CD8-positive, alpha-beta memory T cell (primary cell): Measurements from ENCODE around the gene MPP3. TPM values are rescaled to one million over a fixed set of nuclear protein-coding genes. Genes with fewer than 3 reads are reported as not detected.
"Not testable (repeated sequence)": the region's sequence is repeated elsewhere in the genome, so short reads cannot be mapped to it uniquely, and the experiment has no call there.

Experiments
- CTCF ChIA-PET: fragments of 350-600 bp; sonication (Branson Sonifier 250); formaldehyde crosslinking; loops from one replicate; lab custom pipeline; 2021; ENCODE audit warnings: antibody characterized with exemption; lab: Charles Lee
- POLR2A ChIA-PET: fragments of 350-600 bp; sonication (Branson Sonifier 250); formaldehyde crosslinking; loops from one replicate; lab custom pipeline; 2021; ENCODE audit warnings: antibody characterized with exemption; lab: Charles Lee
- DNase-seq, 5 donors: peaks; one replicate each; pipeline versions ENCODE4 v3.0.0 to v3.0.0-alpha.2; 2020 to 2022; ENCODE audit warnings: mixed read lengths in 1 of 5
- H3K27ac ChIP-seq: one replicate; pipeline ENCODE4 v1.7.0; 2013; ENCODE audit warnings: low read depth, mild to moderate bottlenecking, low read length, moderate library complexity
- H3K27me3 ChIP-seq: 2 replicates; pipeline ENCODE4 v1.7.0; 2013; ENCODE audit warnings: low read length, mild to moderate bottlenecking; ENCODE audit not compliant: insufficient read depth, poor library complexity, severe bottlenecking
- H3K36me3 ChIP-seq: 2 replicates; pipeline ENCODE4 v1.7.0; 2013; ENCODE audit warnings: mild to moderate bottlenecking, low read length, moderate library complexity; ENCODE audit not compliant: insufficient read depth
- H3K4me1 ChIP-seq: 2 replicates; pipeline ENCODE4 v1.7.0; 2013; ENCODE audit warnings: mild to moderate bottlenecking, low read length, moderate library complexity; ENCODE audit not compliant: insufficient read depth
- H3K4me3 ChIP-seq: 2 replicates; pipeline ENCODE4 v1.7.0; 2013; ENCODE audit warnings: mild to moderate bottlenecking, low read length
- H3K9me3 ChIP-seq: 2 replicates; pipeline ENCODE4 v1.7.0; 2013; ENCODE audit warnings: mild to moderate bottlenecking, low read length
- H3K27ac Mint-ChIP-seq, 8 donors: one replicate each; pipeline ENCODE4 v1.8.0; 2020 to 2021; ENCODE audit warnings: mixed read lengths in 8 of 8, mild to moderate bottlenecking in 6 of 8, inconsistent platforms in 3 of 8, moderate library complexity in 3 of 8
- H3K27me3 Mint-ChIP-seq, 2 donors: one replicate each; pipeline ENCODE4 v1.8.0; 2020 to 2021; ENCODE audit warnings: mixed read lengths in 2 of 2, mild to moderate bottlenecking in 1 of 2, moderate library complexity in 1 of 2
- H3K36me3 Mint-ChIP-seq, 3 donors: one replicate each; pipeline ENCODE4 v1.8.0; 2020 to 2021; ENCODE audit warnings: mixed read lengths in 3 of 3, inconsistent platforms in 1 of 3, mild to moderate bottlenecking in 1 of 3
- H3K4me1 Mint-ChIP-seq, 3 donors: one replicate each; pipeline ENCODE4 v1.8.0; 2020 to 2021; ENCODE audit warnings: mixed read lengths in 3 of 3, inconsistent platforms in 1 of 3, mild to moderate bottlenecking in 1 of 3
- H3K4me3 Mint-ChIP-seq, 7 donors: one replicate each; pipeline ENCODE4 v1.8.0; 2020 to 2021; ENCODE audit warnings: mixed read lengths in 7 of 7, mild to moderate bottlenecking in 6 of 7, moderate library complexity in 4 of 7, inconsistent platforms in 2 of 7
- H3K9me3 Mint-ChIP-seq, 5 donors: one replicate each; pipeline ENCODE4 v1.8.0; 2020 to 2022; ENCODE audit warnings: mixed read lengths in 5 of 5, mild to moderate bottlenecking in 3 of 5, moderate library complexity in 2 of 5, inconsistent platforms in 1 of 5
- polyA plus RNA-seq: library from polyadenylated mRNA; unstranded; fragments of 300-500 nt; fragmentation: Illumina TruSeq; gene quantifications from one replicate; pipeline ENCODE4 v1.2.3, GENCODE V29; 2021
- total RNA-seq, 2 experiments: library from RNA; stranded (reverse); gene quantifications; one replicate each; pipeline ENCODE4 v1.2.3, GENCODE V29; 2021

The MPP3 gene
- total and polyA plus RNA-seq, 3 experiments from 2014 or later: 0.15 TPM; not detected in 2

- H3K9me3 ChIP-seq, H3K4me1 ChIP-seq, H3K36me3 Mint-ChIP-seq, H3K4me1 Mint-ChIP-seq, H3K27ac Mint-ChIP-seq, H3K27ac ChIP-seq, H3K9me3 Mint-ChIP-seq, H3K4me3 Mint-ChIP-seq, H3K36me3 ChIP-seq, POLR2A ChIA-PET, H3K27me3 ChIP-seq, DNase-seq, H3K4me3 ChIP-seq: not testable (repeated sequence)
- CTCF ChIA-PET: interaction anchor here (1.9 to 2.4 kb wide), 2 partner anchors 9 to 11 kb away, joined by 5 to 8 read pairs; no protein-coding TSS in a partner anchor
- peaks cover 7 to 51% of the 10 kb centered on the region in 2 donors for H3K27me3 Mint-ChIP-seq
These were observed 36.1 kb upstream of the MPP3 start for GRCh38 chr17:43869031-43869430.

GRCh38 chr17:43868226-43868994 lies 35.5 kb upstream of the MPP3 start:
- no peaks in the 10 kb centered on the region for H3K36me3 ChIP-seq
- H3K27me3 Mint-ChIP-seq: peaks cover 11 to 48% of the 10 kb centered on the region in 2 donors

GRCh38 chr17:43864161-43864984 lies 31.4 kb upstream of the MPP3 start:
- Mint-ChIP-seq H3K27ac (no peak overlapping the region), H3K9me3 (peaks cover 0 to 2% (median 0%) of the 10 kb centered on the region in 5 donors), H3K4me1 (no peaks in the 10 kb centered on the region), H3K4me3 (no peak overlapping the region), H3K36me3 (no peaks in the 10 kb centered on the region), H3K27me3 (peaks cover 8 to 41% of the 10 kb centered on the region in 2 donors)
- ChIA-PET POLR2A (no interaction called here), CTCF (interaction anchor here (1.1 kb wide), 1 partner anchor 14 kb away, joined by 3 read pairs; no protein-coding TSS in a partner anchor)
- H3K27me3 ChIP-seq: no peaks in the 10 kb centered on the region
- no peak overlapping the region for H3K4me3 ChIP-seq
- no peak for DNase-seq
- no peak overlapping the region for H3K27ac ChIP-seq
- H3K36me3 ChIP-seq: no peaks in the 10 kb centered on the region
- H3K9me3 ChIP-seq: no peaks in the 10 kb centered on the region
- H3K4me1 ChIP-seq: no peaks in the 10 kb centered on the region

More at GRCh38 chr17:43868226-43868994, 35.5 kb upstream of the MPP3 start:
- CTCF ChIA-PET: interaction anchor here (1.9 to 2.4 kb wide), 2 partner anchors 10 to 12 kb away, joined by 5 to 8 read pairs; no protein-coding TSS in a partner anchor
- Histone ChIP-seq H3K27ac (no peak overlapping the region), H3K4me1 (no peaks in the 10 kb centered on the region), H3K27me3 (no peaks in the 10 kb centered on the region), H3K9me3 (no peaks in the 10 kb centered on the region), H3K4me3 (no peak overlapping the region)
- no peak overlapping the region for H3K27ac Mint-ChIP-seq
- no peak overlapping the region for H3K4me3 Mint-ChIP-seq
- no peak for DNase-seq
- peaks cover 0 to 2% (median 0%) of the 10 kb centered on the region in 5 donors for H3K9me3 Mint-ChIP-seq
- H3K36me3 Mint-ChIP-seq: no peaks in the 10 kb centered on the region
- no peaks in the 10 kb centered on the region for H3K4me1 Mint-ChIP-seq
- POLR2A ChIA-PET: no interaction called here

- no peak overlapping the region for H3K27ac ChIP-seq
- Mint-ChIP-seq H3K4me3 (no peak overlapping the region), H3K36me3 (no peaks in the 10 kb centered on the region), H3K27me3 (peaks cover 14 to 39% of the 10 kb centered on the region in 2 donors), H3K4me1 (no peaks in the 10 kb centered on the region), H3K27ac (no peak overlapping the region), H3K9me3 (no peaks in the 10 kb centered on the region)
- CTCF ChIA-PET: interaction anchor here (1.2 kb wide), 1 partner anchor 17 kb away, joined by 3 read pairs; no protein-coding TSS in a partner anchor
- H3K27me3 ChIP-seq: no peaks in the 10 kb centered on the region
- POLR2A ChIA-PET: no interaction called here
- no peak for DNase-seq
- no peaks in the 10 kb centered on the region for H3K9me3 ChIP-seq
- no peaks in the 10 kb centered on the region for H3K4me1 ChIP-seq
- no peak overlapping the region for H3K4me3 ChIP-seq
- H3K36me3 ChIP-seq: no peaks in the 10 kb centered on the region
These were observed 29.0 kb upstream of the MPP3 start for GRCh38 chr17:43861960-43862359.

GRCh38 chr17:43860927-43861622 lies 28.1 kb upstream of the MPP3 start:
- ChIA-PET POLR2A (interaction anchor here (0.6 kb wide), 1 partner anchor 10 kb away, joined by 3 read pairs; no protein-coding TSS in a partner anchor), CTCF (interaction anchor here (0.8 to 1.2 kb wide), 2 partner anchors 17 to 200 kb away, joined by 3 read pairs; partner anchors contain the start of gene MEOX1)
- H3K36me3 Mint-ChIP-seq: no peaks in the 10 kb centered on the region
- Histone ChIP-seq H3K4me1 (no peaks in the 10 kb centered on the region), H3K27ac (no peak overlapping the region), H3K4me3 (no peak overlapping the region), H3K36me3 (no peaks in the 10 kb centered on the region), H3K9me3 (no peaks in the 10 kb centered on the region), H3K27me3 (no peaks in the 10 kb centered on the region)
- no peak overlapping the region for H3K27ac Mint-ChIP-seq
- no peaks in the 10 kb centered on the region for H3K4me1 Mint-ChIP-seq
- DNase-seq: no peak
- peaks cover 14 to 39% of the 10 kb centered on the region in 2 donors for H3K27me3 Mint-ChIP-seq
- peaks cover 0 to 2% (median 0%) of the 10 kb centered on the region in 5 donors for H3K9me3 Mint-ChIP-seq
- no peak overlapping the region for H3K4me3 Mint-ChIP-seq

GRCh38 chr17:43860077-43860725 lies 27.3 kb upstream of the MPP3 start:
- CTCF ChIA-PET: interaction anchor here (0.8 to 1.7 kb wide), 3 partner anchors 14 to 199 kb away, joined by 3 to 7 read pairs (median 5); partner anchors contain the start of gene MEOX1
- no peak for DNase-seq
- POLR2A ChIA-PET: interaction anchor here (0.6 kb wide), 1 partner anchor 9 kb away, joined by 3 read pairs; no protein-coding TSS in a partner anchor

GRCh38 chr17:43857957-43858600 lies 25.1 kb upstream of the MPP3 start:
- H3K27me3 Mint-ChIP-seq: peaks cover 12 to 34% of the 10 kb centered on the region in 2 donors
- Histone ChIP-seq H3K36me3 (no peaks in the 10 kb centered on the region), H3K27ac (no peak overlapping the region), H3K4me3 (no peak overlapping the region), H3K4me1 (no peaks in the 10 kb centered on the region), H3K9me3 (no peaks in the 10 kb centered on the region), H3K27me3 (no peaks in the 10 kb centered on the region)
- CTCF ChIA-PET: no interaction called here
- H3K27ac Mint-ChIP-seq: no peak overlapping the region
- H3K4me1 Mint-ChIP-seq: no peaks in the 10 kb centered on the region
- no peak for DNase-seq
- H3K36me3 Mint-ChIP-seq: no peaks in the 10 kb centered on the region
- H3K4me3 Mint-ChIP-seq: no peak overlapping the region
- POLR2A ChIA-PET: no interaction called here
- peaks cover 0 to 2% (median 0%) of the 10 kb centered on the region in 5 donors for H3K9me3 Mint-ChIP-seq

More at GRCh38 chr17:43860077-43860725, 27.3 kb upstream of the MPP3 start:
- H3K4me3 Mint-ChIP-seq: no peak overlapping the region
- H3K27ac Mint-ChIP-seq: peak overlapping the region in 1 of 8 donors; percentile 14
- H3K9me3 ChIP-seq: no peaks in the 10 kb centered on the region
- H3K4me3 ChIP-seq: no peak overlapping the region
- no peaks in the 10 kb centered on the region for H3K36me3 ChIP-seq
- no peaks in the 10 kb centered on the region for H3K27me3 ChIP-seq
- H3K36me3 Mint-ChIP-seq: no peaks in the 10 kb centered on the region
- H3K27ac ChIP-seq: no peak overlapping the region
- peaks cover 0 to 2% (median 0%) of the 10 kb centered on the region in 5 donors for H3K9me3 Mint-ChIP-seq
- H3K4me1 Mint-ChIP-seq: no peaks in the 10 kb centered on the region
- H3K4me1 ChIP-seq: no peaks in the 10 kb centered on the region
- H3K27me3 Mint-ChIP-seq: peaks cover 14 to 35% of the 10 kb centered on the region in 2 donors
